ENCODE data around the gene ALOX5. TPM values are rescaled to one million over a fixed set of nuclear protein-coding genes. Genes with fewer than 3 reads are reported as not detected.
A peak's percentile ranks its signal among the peaks of the same experiment; 100 is the strongest.

The ALOX5 gene
- total RNA-seq, 4 donors from 2014 or later, result 13.7 to 46.4 (median 17.9) TPM

DNA sequence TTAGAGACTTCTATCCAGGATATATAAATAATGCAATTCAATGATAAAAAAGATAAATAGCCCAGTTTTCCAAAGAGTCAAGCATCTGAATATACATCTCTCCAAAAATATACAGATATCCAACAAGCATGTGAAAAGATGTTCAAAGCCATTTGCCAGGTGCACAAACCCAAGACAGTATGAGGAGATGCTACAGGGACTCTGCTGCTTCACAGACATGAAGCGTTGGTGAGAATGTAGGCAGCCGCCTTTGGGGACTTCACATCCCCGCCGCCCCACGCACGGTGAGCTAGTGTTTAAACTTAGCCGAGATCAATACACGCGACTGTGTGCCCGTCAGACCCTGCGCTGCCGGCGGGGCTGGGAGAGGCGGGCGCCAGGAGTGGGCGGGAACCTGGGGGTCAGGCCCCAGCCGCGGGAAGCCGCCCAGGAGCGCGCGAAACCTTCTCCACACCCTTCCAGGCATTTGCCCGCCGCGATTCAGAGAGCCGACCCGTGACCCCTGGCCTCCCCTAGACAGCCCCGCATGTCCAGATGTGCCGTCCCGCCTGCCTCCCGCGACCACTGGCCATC, 927 bp upstream of the ALOX5 start:
- Histone ChIP-seq H3K4me1 (peaks cover 0 to 27% (median 18%) of the 10 kb centered on the region in 3 donors), H3K9me3 (no peaks in the 10 kb centered on the region), H3K27ac (peak overlapping the region in 2 of 4 donors; percentile 38 to 56), H3K27me3 (peaks cover 49% of the 10 kb centered on the region), H3K36me3 (no peaks in the 10 kb centered on the region), H3K4me3 (peak overlapping the region; percentile 13 to 54)
- WGBS, 2 donors (ENCODE audit: low coverage in 1 of 2), result 0% methylated on average over 3 to 7 of the region's 32 CpGs
- ATAC-seq, result peak; percentile 30
- TF ChIP-seq POLR2AphosphoS5 (IDR thresholded peaks at IDR 0.05) (no peak), EP300 (IDR thresholded peaks at IDR 0.05) (no peak), POLR2A (IDR thresholded peaks at IDR 0.05) (no peak), CTCF (IDR thresholded peaks at IDR 0.05) (no peak)

DNA sequence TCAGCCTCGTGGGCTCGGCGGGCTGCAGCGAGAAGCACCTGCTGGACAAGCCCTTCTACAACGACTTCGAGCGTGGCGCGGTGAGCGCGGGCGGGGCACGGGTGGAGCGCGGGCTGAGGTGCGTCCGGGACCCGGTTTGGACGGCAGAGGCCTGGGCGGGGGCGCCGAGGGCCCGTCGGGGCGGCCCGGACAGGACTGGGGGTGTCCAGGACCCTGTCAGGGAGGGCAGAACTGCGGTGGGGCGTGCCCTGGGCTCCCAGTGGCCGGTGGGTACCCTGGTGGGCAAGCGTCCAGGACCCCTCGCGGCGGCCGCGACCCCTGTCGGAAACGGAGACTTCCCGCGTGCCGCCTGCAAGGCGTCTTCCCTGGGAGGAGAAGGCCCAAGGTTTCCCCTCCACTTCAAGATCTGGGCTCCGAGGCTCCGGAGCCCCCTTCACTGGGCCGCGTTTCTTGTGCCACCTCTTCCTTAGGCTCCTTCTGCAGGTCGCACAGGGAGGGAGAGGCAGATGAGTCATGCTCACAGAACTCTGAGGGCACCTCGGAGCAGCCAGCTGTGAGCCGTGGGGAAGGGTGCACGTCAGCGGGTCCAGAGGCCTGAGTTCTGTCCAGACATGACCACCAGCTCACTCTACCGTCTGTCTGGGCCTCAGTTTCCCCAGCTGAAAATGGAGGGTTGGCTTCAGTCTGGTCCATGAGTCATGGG, 485 bp downstream of the ALOX5 start:
- no CpG with 5 or more reads among the region's 51 CpGs for WGBS, 2 donors (ENCODE audit: low coverage in 1 of 2)
- H3K27ac ChIP-seq, result peak overlapping the region in 3 of 4 donors; percentile 17 to 56 (median 38)

DNA sequence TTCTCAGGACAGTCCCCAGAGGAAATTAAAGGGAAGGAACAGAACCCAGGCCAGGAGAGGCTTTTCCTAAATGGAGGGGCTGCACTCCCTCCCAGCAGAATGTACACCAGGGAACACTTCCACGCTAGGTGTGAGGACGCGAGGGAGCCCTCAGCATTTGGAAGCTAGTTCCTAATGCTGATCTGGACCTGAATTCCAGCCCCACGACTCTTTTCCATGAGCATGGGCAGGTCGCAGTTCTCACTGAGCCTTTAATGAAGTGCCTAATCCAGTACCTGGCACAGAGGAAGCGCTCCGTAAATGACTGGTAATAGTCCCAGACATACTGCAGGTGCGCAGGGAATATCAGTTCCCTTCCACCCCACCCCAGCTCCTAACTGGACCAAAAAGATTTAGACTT, 1.1 kb downstream of the ALOX5 start:
- peak overlapping the region in 1 of 2 donors; percentile 54 for H3K4me3 ChIP-seq
- TF ChIP-seq EP300 (IDR thresholded peaks at IDR 0.05) (no peak), POLR2AphosphoS5 (IDR thresholded peaks at IDR 0.05) (no peak)
- no peak overlapping the region for H3K27ac ChIP-seq
- WGBS, 2 donors (ENCODE audit: low coverage in 1 of 2), result 100% methylated on average over 3 of the region's 8 CpGs; no CpG with 5 or more reads in 1 of the 2 donors
- H3K4me1 ChIP-seq, result peaks cover 0 to 27% (median 18%) of the 10 kb centered on the region in 3 donors
- H3K9me3 ChIP-seq, result no peaks in the 10 kb centered on the region
- peaks cover 69% of the 10 kb centered on the region for H3K27me3 ChIP-seq
- H3K36me3 ChIP-seq, result no peaks in the 10 kb centered on the region
- ATAC-seq, result no peak

More for the DNA sequence above, 485 bp downstream of the ALOX5 start:
- Histone ChIP-seq H3K27me3 (peaks cover 63% of the 10 kb centered on the region), H3K4me3 (peak overlapping the region; percentile 13 to 54), H3K36me3 (no peaks in the 10 kb centered on the region), H3K4me1 (peaks cover 0 to 27% (median 18%) of the 10 kb centered on the region in 3 donors), H3K9me3 (no peaks in the 10 kb centered on the region)
- TF ChIP-seq CTCF (IDR thresholded peaks at IDR 0.05) (no peak), POLR2A (IDR thresholded peaks at IDR 0.05) (no peak), POLR2AphosphoS5 (IDR thresholded peaks at IDR 0.05) (no peak), EP300 (IDR thresholded peaks at IDR 0.05) (no peak)
- ATAC-seq, result no peak

- ATAC-seq, result no peak
- H3K4me1 ChIP-seq, result peaks cover 0 to 27% (median 18%) of the 10 kb centered on the region in 3 donors
- no peak overlapping the region for H3K4me3 ChIP-seq
- H3K27ac ChIP-seq, result peak overlapping the region in 1 of 4 donors; percentile 18
- 72 to 88% methylated on average over 3 to 8 of the region's 12 CpGs for WGBS, 2 donors (ENCODE audit: low coverage in 1 of 2)
- H3K36me3 ChIP-seq, result no peaks in the 10 kb centered on the region
- no peaks in the 10 kb centered on the region for H3K9me3 ChIP-seq
- TF ChIP-seq EP300 (IDR thresholded peaks at IDR 0.05) (no peak), CTCF (IDR thresholded peaks at IDR 0.05) (no peak), POLR2AphosphoS5 (IDR thresholded peaks at IDR 0.05) (no peak), POLR2A (IDR thresholded peaks at IDR 0.05) (no peak)
- peaks cover 76% of the 10 kb centered on the region for H3K27me3 ChIP-seq
These were observed 1.8 kb downstream of the ALOX5 start for GRCh38 chr10:45375716-45376231.

DNA sequence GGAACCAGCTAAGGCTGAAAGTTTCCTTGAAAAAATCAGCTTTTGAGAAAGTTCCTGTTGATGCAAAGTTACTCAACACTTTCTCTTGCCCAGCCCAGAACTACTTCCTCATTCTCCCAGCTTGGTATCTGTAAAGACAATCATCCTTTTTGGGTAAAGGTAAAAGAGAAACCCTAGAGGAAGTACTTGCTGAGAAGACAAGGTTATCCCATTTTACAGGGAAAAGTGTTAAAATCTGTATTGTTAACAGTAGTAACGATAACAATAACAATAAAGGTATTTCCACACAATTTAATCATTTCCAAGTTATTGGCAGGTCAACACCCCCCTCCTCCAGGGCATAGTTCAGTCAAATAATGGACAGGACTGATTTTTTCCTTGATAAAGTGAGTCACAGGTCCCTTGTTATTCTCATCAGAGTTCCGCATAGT, 2.4 kb downstream of the ALOX5 start:
- H3K36me3 ChIP-seq, result no peaks in the 10 kb centered on the region
- peaks cover 82% of the 10 kb centered on the region for H3K27me3 ChIP-seq
- H3K9me3 ChIP-seq, result no peaks in the 10 kb centered on the region
- no peak overlapping the region for H3K27ac ChIP-seq
- WGBS, 2 donors (ENCODE audit: low coverage in 1 of 2), result 75 to 89% methylated on average over 2 of the region's 2 CpGs
- TF ChIP-seq CTCF (IDR thresholded peaks at IDR 0.05), result no peak
- TF ChIP-seq POLR2A (IDR thresholded peaks at IDR 0.05), result no peak
- no peak for TF ChIP-seq EP300 (IDR thresholded peaks at IDR 0.05)
- no peak for TF ChIP-seq POLR2AphosphoS5 (IDR thresholded peaks at IDR 0.05)
- ATAC-seq, result no peak
- peaks cover 0 to 27% (median 18%) of the 10 kb centered on the region in 3 donors for H3K4me1 ChIP-seq
- no peak overlapping the region for H3K4me3 ChIP-seq
